Neural progenitor cell (in vitro differentiated cells): ENCODE measurements around the gene FAM153A.
"Not testable (repeated sequence)": the region's sequence is repeated elsewhere in the genome, so short reads cannot be mapped to it uniquely, and the experiment has no call there.

Experiments
- CTCF ChIP-seq: fragments of 200-600 bp; sonication (generic); IDR thresholded peaks from 2 replicates; pipeline ENCODE4 v1.5.1; 2017; ENCODE audit warnings: antibody characterized with exemption, mild to moderate bottlenecking
- EZH2 ChIP-seq: fragments of 200-600 bp; sonication (generic); IDR thresholded peaks from 2 replicates; pipeline ENCODE4 v1.6.1; 2017; ENCODE audit warnings: antibody characterized with exemption, mild to moderate bottlenecking, moderate library complexity
- EZH2phosphoT487 ChIP-seq: fragments of 200-600 bp; sonication (generic); IDR thresholded peaks from 2 replicates; pipeline ENCODE4 v1.6.1; 2017; ENCODE audit warnings: antibody characterized with exemption

DNA sequence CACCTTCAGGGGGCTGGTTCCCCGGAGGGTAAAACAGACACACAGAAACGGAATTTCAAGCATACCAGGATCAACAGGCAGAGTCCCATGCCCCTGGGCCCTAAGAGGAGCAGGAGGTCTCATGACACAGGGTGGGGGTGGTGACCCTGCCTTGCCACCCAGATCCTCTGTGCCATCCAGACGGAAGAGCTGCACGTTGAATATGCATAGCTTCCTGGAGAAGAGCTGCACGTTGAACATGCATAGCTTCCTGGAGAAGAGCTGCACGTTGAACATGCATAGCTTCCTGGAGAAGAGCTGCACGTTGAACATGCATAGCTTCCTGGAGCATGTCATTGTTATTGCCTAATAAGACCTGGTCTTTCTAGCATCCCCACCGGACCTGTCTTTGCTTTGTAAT, 59.9 kb downstream of the FAM153A start:
- TF ChIP-seq EZH2, CTCF, EZH2phosphoT487: not testable (repeated sequence)
